GM10847 (cell line): ENCODE results near the gene TEAD4.

Experiments
- POLR2A ChIP-seq: IDR thresholded peaks from 2 replicates; pipeline ENCODE4 v1.6.1; 2011; ENCODE audit not compliant: insufficient read length; ENCODE audit errors: extremely low read depth

TEAD4 gene

DNA sequence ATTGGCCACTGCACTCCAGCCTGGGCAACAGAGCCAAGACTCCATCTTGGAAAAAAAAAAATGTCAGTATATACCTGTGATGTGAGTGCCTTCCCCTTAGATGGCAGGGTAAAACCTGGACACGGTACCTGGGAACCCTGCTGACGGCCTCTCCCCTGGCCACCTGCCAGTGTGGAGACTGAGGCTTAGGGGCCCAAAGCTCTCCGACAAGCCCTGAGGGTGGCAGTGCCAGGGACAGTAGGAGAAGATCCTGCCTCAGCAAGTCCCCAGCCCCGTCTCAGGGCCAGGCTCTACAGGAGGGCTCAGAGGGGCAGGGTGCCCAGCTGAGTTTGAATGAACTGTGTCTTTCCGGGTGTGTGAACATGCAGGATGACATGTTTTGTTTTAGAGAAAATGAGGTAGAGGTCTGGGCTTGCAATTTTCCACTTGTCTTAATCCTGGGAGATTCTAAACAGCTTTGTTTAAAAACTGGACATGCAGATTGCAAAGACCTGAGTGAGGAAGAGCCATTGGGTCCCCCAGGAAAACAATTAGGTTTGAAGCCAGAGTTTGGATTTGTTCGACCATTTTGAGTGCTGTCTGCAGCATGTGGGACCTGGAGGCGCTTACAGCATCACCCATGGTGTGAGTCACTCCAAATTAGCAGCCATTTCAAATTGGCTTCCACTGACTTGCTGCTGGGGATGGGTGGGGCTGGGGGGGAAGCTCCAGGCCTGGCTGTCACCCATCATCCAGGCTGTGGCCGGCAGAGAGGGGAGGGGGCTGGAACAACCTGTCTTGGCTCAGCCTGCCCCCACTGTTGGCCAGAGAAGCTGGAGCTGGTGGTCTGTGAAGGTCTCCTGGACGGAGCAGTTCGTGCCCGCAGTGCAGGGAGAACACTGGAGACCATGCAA is 128.8 kb downstream of the TEAD4 start:
- no peak for TF ChIP-seq POLR2A

DNA sequence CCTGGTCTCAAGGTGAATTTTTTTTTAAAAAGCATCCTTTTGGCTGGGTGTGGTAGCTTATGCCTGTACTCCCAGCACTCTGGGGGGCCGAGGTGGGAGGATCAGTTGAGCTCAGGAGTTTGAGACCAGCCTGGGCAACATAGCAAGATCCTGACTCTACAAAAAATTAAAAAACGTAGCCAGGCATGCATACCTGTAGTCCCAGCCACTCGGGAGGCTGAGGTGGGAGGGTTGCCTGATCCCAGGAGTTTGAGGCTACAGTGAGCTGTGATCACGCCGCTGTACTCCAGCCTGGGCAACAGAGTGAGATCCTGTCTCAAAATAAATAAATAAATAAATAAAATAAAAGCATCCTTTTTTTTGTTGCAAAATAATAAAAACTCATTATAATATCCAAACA is 130.4 kb downstream of the TEAD4 start:
- TF ChIP-seq POLR2A = no peak
